22Rv1 (cell line): ENCODE results near the gene DENND10.

Experiments
- ZFX ChIP-seq: fragments of 450-650 bp; IDR thresholded peaks from 2 replicates; pipeline ENCODE4 v1.6.1; 2017; ENCODE audit warnings: antibody characterized with exemption, borderline replicate concordance
- TF ChIP-seq, protein P1 (sequence below): fragments of 450-650 bp; IDR thresholded peaks from 2 replicates; pipeline ENCODE4 v1.5.1; 2017; ENCODE audit warnings: mild to moderate bottlenecking

DNA sequence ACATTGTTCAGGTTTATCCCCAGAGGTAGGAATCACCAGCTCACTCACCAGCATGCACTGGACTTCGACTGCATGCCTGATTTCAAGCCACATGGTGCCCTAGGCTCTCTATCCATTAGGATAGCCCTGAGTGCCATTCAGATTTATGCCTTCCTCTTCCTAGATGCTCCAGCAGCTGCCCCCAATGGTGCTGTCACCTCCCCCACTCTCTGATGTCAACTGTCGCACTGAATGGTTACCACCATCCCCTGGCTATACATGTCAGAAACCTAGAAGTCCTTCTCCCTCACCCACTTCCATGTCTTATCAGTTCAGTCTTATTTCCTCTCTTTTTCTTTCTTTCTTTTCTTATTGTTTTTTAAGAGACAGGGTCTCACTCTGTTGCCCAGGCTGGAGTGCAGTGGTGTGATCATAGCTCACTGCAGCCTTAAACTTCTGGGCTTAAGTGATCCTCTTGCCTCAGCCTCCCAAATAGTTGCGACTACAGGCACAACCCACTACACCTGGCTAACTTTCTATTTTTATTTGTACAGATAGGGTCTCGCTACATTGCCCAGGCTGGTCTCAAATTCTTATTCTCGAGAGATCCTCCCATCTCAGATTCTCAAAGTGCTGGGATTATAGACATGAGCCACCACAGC, 58.7 kb downstream of the DENND10 start:
- TF ChIP-seq, protein P1, sequence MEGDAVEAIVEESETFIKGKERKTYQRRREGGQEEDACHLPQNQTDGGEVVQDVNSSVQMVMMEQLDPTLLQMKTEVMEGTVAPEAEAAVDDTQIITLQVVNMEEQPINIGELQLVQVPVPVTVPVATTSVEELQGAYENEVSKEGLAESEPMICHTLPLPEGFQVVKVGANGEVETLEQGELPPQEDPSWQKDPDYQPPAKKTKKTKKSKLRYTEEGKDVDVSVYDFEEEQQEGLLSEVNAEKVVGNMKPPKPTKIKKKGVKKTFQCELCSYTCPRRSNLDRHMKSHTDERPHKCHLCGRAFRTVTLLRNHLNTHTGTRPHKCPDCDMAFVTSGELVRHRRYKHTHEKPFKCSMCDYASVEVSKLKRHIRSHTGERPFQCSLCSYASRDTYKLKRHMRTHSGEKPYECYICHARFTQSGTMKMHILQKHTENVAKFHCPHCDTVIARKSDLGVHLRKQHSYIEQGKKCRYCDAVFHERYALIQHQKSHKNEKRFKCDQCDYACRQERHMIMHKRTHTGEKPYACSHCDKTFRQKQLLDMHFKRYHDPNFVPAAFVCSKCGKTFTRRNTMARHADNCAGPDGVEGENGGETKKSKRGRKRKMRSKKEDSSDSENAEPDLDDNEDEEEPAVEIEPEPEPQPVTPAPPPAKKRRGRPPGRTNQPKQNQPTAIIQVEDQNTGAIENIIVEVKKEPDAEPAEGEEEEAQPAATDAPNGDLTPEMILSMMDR = no peak
- TF ChIP-seq ZFX = no peak
